Measurements from ENCODE around the gene PLCH1. TPM values are rescaled to one million over a fixed set of nuclear protein-coding genes. Genes with fewer than 3 reads are reported as not detected.

Gene PLCH1
- total RNA-seq, 1 experiment from 2014 or later = 8.9 TPM

- Mint-ChIP-seq H3K27me3 (ENCODE audit: low read depth) (no peaks in the 10 kb centered on the region), H3K36me3 (peaks cover 9% of the 10 kb centered on the region), H3K4me1 (peaks cover 19% of the 10 kb centered on the region), H3K27ac (no peak overlapping the region), H3K4me3 (no peak overlapping the region), H3K9me3 (peaks cover 10% of the 10 kb centered on the region)
- DNase-seq (ENCODE audit: low spot score) = no peak
- POLR2A ChIA-PET = interaction anchor here (0.6 kb wide), 1 partner anchor 439 kb away, joined by 4 read pairs; no protein-coding TSS in a partner anchor
- no peak for ATAC-seq
- CTCF ChIA-PET = interaction anchor here (0.7 to 2.1 kb wide), 3 partner anchors 10 to 158 kb away, joined by 3 to 8 read pairs (median 4); partner anchors contain the start of gene C3orf33
- TF ChIP-seq OVOL2 (CRISPR knock-in tag; IDR thresholded peaks at IDR 0.05; ENCODE audit: borderline replicate concordance) (no peak), SOX15 (CRISPR knock-in tag; IDR thresholded peaks at IDR 0.05) (no peak), ZNF232 (CRISPR knock-in tag; IDR thresholded peaks at IDR 0.05) (no peak), E2F1 (CRISPR knock-in tag; IDR thresholded peaks at IDR 0.05) (no peak), ESRRA (CRISPR knock-in tag; IDR thresholded peaks at IDR 0.05; ENCODE audit: borderline replicate concordance) (no peak), GTF2I (CRISPR knock-in tag; conservative IDR thresholded peaks at IDR 0.05) (no peak), FOXP1 (CRISPR knock-in tag; IDR thresholded peaks at IDR 0.05; ENCODE audit: borderline replicate concordance) (no peak), TCF7 (CRISPR knock-in tag; IDR thresholded peaks at IDR 0.05; ENCODE audit: low read depth) (no peak), CREM (CRISPR knock-in tag; IDR thresholded peaks at IDR 0.05) (no peak), ZNF532 (CRISPR knock-in tag; IDR thresholded peaks at IDR 0.05; ENCODE audit: borderline replicate concordance) (no peak), MLX (CRISPR knock-in tag; IDR thresholded peaks at IDR 0.05) (no peak), ZNF671 (CRISPR knock-in tag; IDR thresholded peaks at IDR 0.05) (no peak), CDX4 (CRISPR knock-in tag; IDR thresholded peaks at IDR 0.05; ENCODE audit: borderline replicate concordance) (no peak), ZMAT4 (CRISPR knock-in tag; IDR thresholded peaks at IDR 0.05) (no peak)
Measured at GRCh38 chr3:155712008-155712407, 32.9 kb downstream of the PLCH1 start.

GRCh38 chr3:155704771-155705559 lies 39.9 kb downstream of the PLCH1 start:
- Mint-ChIP-seq H3K27me3 (ENCODE audit: low read depth) (no peaks in the 10 kb centered on the region), H3K4me3 (no peak overlapping the region), H3K4me1 (peaks cover 30% of the 10 kb centered on the region), H3K27ac (peak overlapping the region; percentile 82; the same call in 1 of the 2 replicates), H3K36me3 (no peaks in the 10 kb centered on the region), H3K9me3 (no peaks in the 10 kb centered on the region)
- TF ChIP-seq HMGA2 (CRISPR knock-in tag; IDR thresholded peaks at IDR 0.05) (no peak), NFE2L1 (CRISPR knock-in tag; IDR thresholded peaks at IDR 0.05) (no peak), CDX4 (CRISPR knock-in tag; IDR thresholded peaks at IDR 0.05; ENCODE audit: borderline replicate concordance) (no peak), EMX1 (CRISPR knock-in tag; IDR thresholded peaks at IDR 0.05) (no peak), PRDM15 (CRISPR knock-in tag; IDR thresholded peaks at IDR 0.05) (no peak), HMGXB4 (CRISPR knock-in tag; IDR thresholded peaks at IDR 0.05) (no peak)
- ChIA-PET CTCF (interaction anchor here (0.6 to 1.0 kb wide), 4 partner anchors 101 to 352 kb away, joined by 3 to 4 read pairs (median 3); partner anchors contain the start of gene C3orf33), POLR2A (no interaction called here)
- ATAC-seq = no peak
- no peak for DNase-seq (ENCODE audit: low spot score)
